SU-DHL-6 (cell line): ENCODE results near the gene COL6A3.

ENCODE experiments used
- H2AFZ ChIP-seq: fragments of 200-600 bp; sonication (generic); 2 replicates; pipeline ENCODE4 v1.6.1; 2014; ENCODE audit warnings: low read depth, mild to moderate bottlenecking, moderate library complexity, mixed read lengths, antibody characterized with exemption, low read length; ENCODE audit not compliant: severe bottlenecking
- H3F3A ChIP-seq: fragments of 200-600 bp; shearing (Covaris generic); 2 replicates; pipeline ENCODE4 v1.6.0; 2016; ENCODE audit warnings: antibody characterized with exemption, mild to moderate bottlenecking; ENCODE audit not compliant: insufficient read depth
- H3K27ac ChIP-seq: fragments of 200-600 bp; sonication (generic); 2 replicates; pipeline ENCODE4 v1.5.1; 2016; ENCODE audit warnings: low read depth, mild to moderate bottlenecking, low read length, moderate library complexity, mixed read lengths
- H3K27me3 ChIP-seq: fragments of 200-600 bp; sonication (generic), shearing (Covaris generic); 2 replicates; pipeline ENCODE4 v1.6.0; 2014; ENCODE audit warnings: mild to moderate bottlenecking, low read length
- H3K36me3 ChIP-seq: fragments of 200-600 bp; sonication (generic); 2 replicates; pipeline ENCODE4 v1.6.1; 2014; ENCODE audit warnings: mild to moderate bottlenecking, low read length, mixed read lengths
- H3K4me2 ChIP-seq: fragments of 300-600, 200-600 bp; shearing (Covaris generic), sonication (generic); 2 replicates; pipeline ENCODE4 v1.6.0; 2014; ENCODE audit warnings: low read length, low read depth, mild to moderate bottlenecking; ENCODE audit not compliant: poor library complexity, severe bottlenecking
- H3K4me3 ChIP-seq: fragments of 200-600 bp; sonication (generic); 2 replicates; pipeline ENCODE4 v1.5.1; 2014; ENCODE audit warnings: antibody characterized with exemption, low read length, mild to moderate bottlenecking, mixed read lengths; ENCODE audit not compliant: insufficient read depth, poor library complexity, severe bottlenecking
- H3K79me2 ChIP-seq: fragments of 200-600 bp; sonication (generic); 2 replicates; pipeline ENCODE4 v1.6.1; 2014; ENCODE audit warnings: mild to moderate bottlenecking, low read length, moderate library complexity; ENCODE audit not compliant: insufficient read depth
- H3K9ac ChIP-seq: fragments of 200-600 bp; sonication (generic); 2 replicates; pipeline ENCODE4 v1.7.0; 2014; ENCODE audit warnings: mild to moderate bottlenecking, low read length
- H3K9me2 ChIP-seq: fragments of 200-600 bp; sonication (generic); replicated peaks from 2 replicates; pipeline ENCODE4 v1.6.1; 2014; ENCODE audit warnings: low read length; ENCODE audit not compliant: insufficient read depth
- H3K9me3 ChIP-seq: fragments of 200-600 bp; sonication (generic); 2 replicates; pipeline ENCODE4 v1.6.1; 2014; ENCODE audit warnings: low read length, mixed read lengths; ENCODE audit not compliant: insufficient read depth
- H4K20me1 ChIP-seq: fragments of 200-600 bp; sonication (generic); 2 replicates; pipeline ENCODE4 v1.6.1; 2014; ENCODE audit warnings: low read depth, mild to moderate bottlenecking, antibody characterized with exemption, low read length, moderate library complexity, mixed read lengths
- CTCF ChIP-seq: fragments of 200-600 bp; sonication (generic); IDR thresholded peaks from one replicate; pipeline ENCODE4 v1.5.1; 2017; ENCODE audit warnings: antibody characterized with exemption, mild to moderate bottlenecking, low read length, moderate library complexity; ENCODE audit not compliant: insufficient read depth, poor library complexity, severe bottlenecking
- EZH2phosphoT487 ChIP-seq: fragments of 200-600 bp; sonication (generic), shearing (Covaris generic); conservative IDR thresholded peaks from 2 replicates; pipeline ENCODE4 v1.6.1; 2018; ENCODE audit warnings: mild to moderate bottlenecking, antibody characterized with exemption, low read length, moderate library complexity, mixed read lengths

COL6A3 gene

GRCh38 chr2:237424544-237424943 lies 10.6 kb upstream of the COL6A3 start:
- Histone ChIP-seq H3K9me2 (no peaks in the 10 kb centered on the region), H3K79me2 (no peaks in the 10 kb centered on the region), H3K4me2 (no peak overlapping the region), H3K9ac (no peak overlapping the region), H2AFZ (no peak overlapping the region), H3K27ac (no peak overlapping the region), H3K36me3 (no peaks in the 10 kb centered on the region), H3K9me3 (no peaks in the 10 kb centered on the region), H3F3A (no peaks in the 10 kb centered on the region), H4K20me1 (no peaks in the 10 kb centered on the region), H3K27me3 (no peaks in the 10 kb centered on the region), H3K4me3 (no peak overlapping the region)
- TF ChIP-seq EZH2phosphoT487 (no peak), CTCF (no peak)

GRCh38 chr2:237423891-237424290 lies 9.9 kb upstream of the COL6A3 start:
- Histone ChIP-seq H3K4me3 (no peak overlapping the region), H4K20me1 (no peaks in the 10 kb centered on the region), H3K9ac (no peak overlapping the region), H3K79me2 (no peaks in the 10 kb centered on the region), H3F3A (no peaks in the 10 kb centered on the region), H3K27ac (no peak overlapping the region), H3K36me3 (no peaks in the 10 kb centered on the region), H3K9me2 (no peaks in the 10 kb centered on the region), H3K4me2 (no peak overlapping the region), H3K9me3 (no peaks in the 10 kb centered on the region), H2AFZ (no peak overlapping the region), H3K27me3 (no peaks in the 10 kb centered on the region)
- TF ChIP-seq EZH2phosphoT487 (no peak), CTCF (no peak)

- no peak overlapping the region for H3K27ac ChIP-seq
- no peak for TF ChIP-seq EZH2phosphoT487
- no peak for TF ChIP-seq CTCF
Measured at GRCh38 chr2:237422309-237422708, 8.3 kb upstream of the COL6A3 start.

More at GRCh38 chr2:237422309-237422708, 8.3 kb upstream of the COL6A3 start:
- Histone ChIP-seq H3K79me2 (no peaks in the 10 kb centered on the region), H3F3A (no peaks in the 10 kb centered on the region), H2AFZ (no peak overlapping the region), H3K9ac (no peak overlapping the region), H3K9me3 (no peaks in the 10 kb centered on the region), H3K27me3 (no peaks in the 10 kb centered on the region), H4K20me1 (no peaks in the 10 kb centered on the region), H3K36me3 (no peaks in the 10 kb centered on the region), H3K4me3 (no peak overlapping the region), H3K4me2 (no peak overlapping the region), H3K9me2 (no peaks in the 10 kb centered on the region)
